Calu3 (cell line): ENCODE results near the gene ORM1. TPM values are rescaled to one million over a fixed set of nuclear protein-coding genes. Genes with fewer than 3 reads are reported as not detected.
"Not testable (repeated sequence)": the region's sequence is repeated elsewhere in the genome, so short reads cannot be mapped to it uniquely, and the experiment has no call there.

Source experiments
- BruUV-seq: library from RNA; stranded (reverse); fragments of 400-500 nt; replicated peaks from 2 replicates; lab custom pipeline; 2021; lab: Mats Ljungman, UMichigan
- CTCF ChIA-PET: fragments of 300-600 bp; sonication (Branson Sonifier 250); formaldehyde crosslinking; loops from one replicate; lab custom pipeline; 2022; ENCODE audit warnings: antibody characterized with exemption; lab: Charles Lee
- DNase-seq: peaks from one replicate; pipeline ENCODE4 v3.0.0; 2022
- H3K27ac Mint-ChIP-seq: one replicate; pipeline ENCODE4 v1.8.0; 2022; ENCODE audit warnings: mixed read lengths; ENCODE audit not compliant: unreplicated experiment
- H3K27me3 Mint-ChIP-seq: one replicate; pipeline ENCODE4 v1.8.0; 2022; ENCODE audit warnings: mixed read lengths; ENCODE audit not compliant: unreplicated experiment
- H3K36me3 Mint-ChIP-seq: one replicate; pipeline ENCODE4 v1.8.0; 2022; ENCODE audit warnings: mild to moderate bottlenecking, moderate library complexity, mixed read lengths; ENCODE audit not compliant: insufficient read depth, unreplicated experiment
- H3K4me1 Mint-ChIP-seq: one replicate; pipeline ENCODE4 v1.8.0; 2022; ENCODE audit warnings: mild to moderate bottlenecking, low read depth, mixed read lengths; ENCODE audit not compliant: unreplicated experiment
- H3K4me3 Mint-ChIP-seq: one replicate; pipeline ENCODE4 v1.8.0; 2022; ENCODE audit warnings: mild to moderate bottlenecking, low read depth, moderate library complexity, mixed read lengths; ENCODE audit not compliant: unreplicated experiment
- H3K9me3 Mint-ChIP-seq: one replicate; pipeline ENCODE4 v1.8.0; 2022; ENCODE audit warnings: low read depth, mixed read lengths; ENCODE audit not compliant: unreplicated experiment
- intact Hi-C: fragments of 100-400 bp; cut with micrococcal nuclease; formaldehyde crosslinking; loops from one replicate; pipeline ENCODE4 v1.10.0; 2022; ENCODE audit not compliant: unreplicated experiment
- total RNA-seq: library from RNA; stranded (reverse); gene quantifications from 2 replicates; pipeline ENCODE4 v1.2.3, GENCODE V29; 2022
- TF ChIP-seq, protein P1 (sequence below): fragments of 200-600 bp; IDR thresholded peaks from one replicate; pipeline ENCODE4 v1.8.0; 2022; ENCODE audit warnings: antibody characterized with exemption; ENCODE audit not compliant: unreplicated experiment

ORM1 gene
- total RNA-seq, 1 experiment from 2014 or later = not detected

DNA sequence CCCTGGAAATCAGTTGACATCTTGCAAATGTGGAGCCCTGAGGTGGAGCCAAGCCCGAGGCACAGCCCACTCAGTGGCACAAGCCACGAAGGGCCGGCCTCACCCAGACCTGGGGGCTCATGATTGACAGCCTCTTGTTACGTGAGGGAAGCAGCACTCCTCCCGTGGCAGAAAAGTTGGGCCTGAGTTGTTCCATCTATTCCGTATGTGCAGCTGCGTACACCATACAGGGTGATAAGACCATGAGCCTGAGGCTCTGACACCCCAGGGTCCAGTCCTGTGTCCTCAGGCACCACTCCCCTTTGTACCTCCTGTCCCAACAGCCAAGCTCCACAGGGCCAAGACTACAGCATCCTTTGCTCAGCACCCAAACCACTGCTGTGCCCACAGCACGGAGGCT, 4.9 kb downstream of the ORM1 start:
- H3K36me3 Mint-ChIP-seq = no peaks in the 10 kb centered on the region
- no peaks in the 10 kb centered on the region for H3K9me3 Mint-ChIP-seq
- CTCF ChIA-PET = no interaction called here
- no peak for DNase-seq
- no peak overlapping the region for H3K27ac Mint-ChIP-seq
- intact Hi-C loops = no loop called here
- no peak overlapping the region for H3K4me3 Mint-ChIP-seq
- BruUV-seq = no TSS peak
- TF ChIP-seq, protein P1, sequence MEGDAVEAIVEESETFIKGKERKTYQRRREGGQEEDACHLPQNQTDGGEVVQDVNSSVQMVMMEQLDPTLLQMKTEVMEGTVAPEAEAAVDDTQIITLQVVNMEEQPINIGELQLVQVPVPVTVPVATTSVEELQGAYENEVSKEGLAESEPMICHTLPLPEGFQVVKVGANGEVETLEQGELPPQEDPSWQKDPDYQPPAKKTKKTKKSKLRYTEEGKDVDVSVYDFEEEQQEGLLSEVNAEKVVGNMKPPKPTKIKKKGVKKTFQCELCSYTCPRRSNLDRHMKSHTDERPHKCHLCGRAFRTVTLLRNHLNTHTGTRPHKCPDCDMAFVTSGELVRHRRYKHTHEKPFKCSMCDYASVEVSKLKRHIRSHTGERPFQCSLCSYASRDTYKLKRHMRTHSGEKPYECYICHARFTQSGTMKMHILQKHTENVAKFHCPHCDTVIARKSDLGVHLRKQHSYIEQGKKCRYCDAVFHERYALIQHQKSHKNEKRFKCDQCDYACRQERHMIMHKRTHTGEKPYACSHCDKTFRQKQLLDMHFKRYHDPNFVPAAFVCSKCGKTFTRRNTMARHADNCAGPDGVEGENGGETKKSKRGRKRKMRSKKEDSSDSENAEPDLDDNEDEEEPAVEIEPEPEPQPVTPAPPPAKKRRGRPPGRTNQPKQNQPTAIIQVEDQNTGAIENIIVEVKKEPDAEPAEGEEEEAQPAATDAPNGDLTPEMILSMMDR = no peak
- no peaks in the 10 kb centered on the region for H3K4me1 Mint-ChIP-seq
- no peaks in the 10 kb centered on the region for H3K27me3 Mint-ChIP-seq

DNA sequence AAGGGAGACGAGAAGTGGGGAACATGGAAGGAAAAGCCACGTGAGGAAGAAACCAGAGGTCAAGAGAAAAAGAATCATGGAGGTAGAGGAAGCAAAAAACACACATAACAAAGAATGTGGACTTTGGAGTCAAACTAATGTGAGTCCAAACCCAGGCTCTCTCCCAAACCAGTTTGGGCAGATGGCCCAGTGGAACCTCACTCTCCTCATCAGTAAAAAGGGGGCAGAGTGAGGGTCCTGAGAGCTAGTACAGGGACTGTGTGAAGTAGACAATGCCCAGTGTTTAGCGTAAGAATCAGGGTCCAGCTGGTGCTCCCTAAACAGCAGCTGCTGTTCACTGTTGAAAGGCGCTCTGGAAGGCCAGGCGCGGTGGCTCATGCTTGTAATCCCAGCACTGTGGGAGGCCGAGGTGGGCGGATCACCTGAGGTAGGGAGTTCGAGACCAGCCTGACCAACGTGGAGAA, 5.5 kb downstream of the ORM1 start:
- H3K4me1 Mint-ChIP-seq, H3K27ac Mint-ChIP-seq, H3K9me3 Mint-ChIP-seq, DNase-seq, H3K36me3 Mint-ChIP-seq, intact Hi-C loops, H3K4me3 Mint-ChIP-seq, H3K27me3 Mint-ChIP-seq, BruUV-seq: not testable (repeated sequence)
- CTCF ChIA-PET = interaction anchor here (0.6 kb wide), 1 partner anchor 18 kb away, joined by 3 read pairs; no protein-coding TSS in a partner anchor

DNA sequence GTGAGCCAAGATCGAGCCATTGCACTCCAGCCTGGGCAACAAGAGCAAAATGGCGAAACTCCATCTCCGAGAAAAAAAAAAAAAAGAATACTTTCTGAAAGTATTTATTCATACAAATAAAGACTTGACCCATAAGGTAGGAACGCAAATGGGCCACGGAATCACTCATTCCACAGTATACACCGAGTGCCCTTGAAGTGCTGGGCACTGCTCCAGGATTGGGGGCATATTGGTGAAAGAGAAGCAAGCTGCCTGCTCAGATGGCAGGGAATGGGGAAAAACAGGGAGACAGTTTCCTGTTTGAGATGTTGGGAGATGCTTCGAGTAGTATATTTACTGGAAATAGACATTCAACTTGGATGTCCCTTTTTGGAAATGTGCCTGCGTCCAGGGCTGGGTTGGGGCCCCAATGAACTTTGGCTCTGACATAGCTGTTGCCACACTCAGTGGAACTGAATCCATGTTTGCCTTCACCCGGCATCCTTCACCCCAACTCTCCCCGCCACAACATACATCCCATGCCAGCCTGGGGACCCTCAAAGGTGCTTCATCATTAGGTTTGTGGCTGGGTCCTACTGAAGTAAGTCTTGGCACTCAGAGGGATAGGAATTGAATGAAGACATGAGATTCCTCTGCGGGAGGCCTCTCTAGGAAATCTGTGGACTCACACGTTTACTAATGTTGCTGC, 6.2 kb downstream of the ORM1 start:
- H3K4me1 Mint-ChIP-seq, H3K36me3 Mint-ChIP-seq, H3K4me3 Mint-ChIP-seq, DNase-seq, BruUV-seq, H3K27ac Mint-ChIP-seq, H3K27me3 Mint-ChIP-seq, intact Hi-C loops, H3K9me3 Mint-ChIP-seq: not testable (repeated sequence)
- CTCF ChIA-PET = interaction anchor here (0.6 kb wide), 1 partner anchor 18 kb away, joined by 3 read pairs; no protein-coding TSS in a partner anchor

DNA sequence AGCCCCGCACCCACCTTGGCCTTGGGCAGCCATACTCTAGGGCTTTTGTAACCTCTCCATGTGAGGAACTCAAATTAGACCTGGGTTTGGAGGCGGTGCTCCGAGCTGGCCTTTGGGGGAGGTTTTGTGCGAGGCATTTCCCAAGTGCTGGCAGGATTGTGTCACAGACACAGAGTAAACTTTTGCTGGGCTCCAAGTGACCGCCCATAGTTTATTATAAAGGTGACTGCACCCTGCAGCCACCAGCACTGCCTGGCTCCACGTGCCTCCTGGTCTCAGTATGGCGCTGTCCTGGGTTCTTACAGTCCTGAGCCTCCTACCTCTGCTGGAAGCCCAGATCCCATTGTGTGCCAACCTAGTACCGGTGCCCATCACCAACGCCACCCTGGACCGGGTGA, 6.7 kb downstream of the ORM1 start, which contains the start of gene ORM2:
ORM2 (plus strand) TSS at position 245 of the 398 bp plus-strand sequence; CDS start at position 281, 36 bp downstream.
- H3K36me3 Mint-ChIP-seq, H3K27me3 Mint-ChIP-seq, DNase-seq, H3K9me3 Mint-ChIP-seq, BruUV-seq, H3K27ac Mint-ChIP-seq, CTCF ChIA-PET, intact Hi-C loops, H3K4me1 Mint-ChIP-seq, H3K4me3 Mint-ChIP-seq: not testable (repeated sequence)

DNA sequence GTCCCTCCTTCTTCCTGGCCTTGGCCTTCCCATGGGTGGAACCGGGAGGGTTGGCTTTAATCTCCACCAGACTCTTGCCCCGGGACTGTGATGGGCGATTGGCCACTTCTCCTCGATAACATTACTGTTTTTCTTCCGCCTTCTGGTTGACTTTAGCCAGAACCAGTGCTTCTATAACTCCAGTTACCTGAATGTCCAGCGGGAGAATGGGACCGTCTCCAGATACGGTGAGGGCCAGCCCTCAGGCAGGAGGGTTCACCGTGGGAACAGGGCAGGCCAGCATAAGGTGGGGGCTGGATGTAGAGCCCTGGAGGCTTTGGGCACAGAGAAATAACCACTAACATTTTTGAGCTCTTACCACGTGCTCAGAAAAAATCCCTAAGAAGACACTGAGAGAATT, 7.7 kb downstream of the ORM1 start:
- Mint-ChIP-seq H3K4me3 (no peak overlapping the region), H3K27me3 (no peaks in the 10 kb centered on the region), H3K4me1 (no peaks in the 10 kb centered on the region), H3K36me3 (no peaks in the 10 kb centered on the region), H3K9me3 (no peaks in the 10 kb centered on the region), H3K27ac (no peak overlapping the region)
- DNase-seq = no peak
- BruUV-seq = no TSS peak
- CTCF ChIA-PET = no interaction called here
- TF ChIP-seq, protein P1 = no peak
- intact Hi-C loops = no loop called here

DNA sequence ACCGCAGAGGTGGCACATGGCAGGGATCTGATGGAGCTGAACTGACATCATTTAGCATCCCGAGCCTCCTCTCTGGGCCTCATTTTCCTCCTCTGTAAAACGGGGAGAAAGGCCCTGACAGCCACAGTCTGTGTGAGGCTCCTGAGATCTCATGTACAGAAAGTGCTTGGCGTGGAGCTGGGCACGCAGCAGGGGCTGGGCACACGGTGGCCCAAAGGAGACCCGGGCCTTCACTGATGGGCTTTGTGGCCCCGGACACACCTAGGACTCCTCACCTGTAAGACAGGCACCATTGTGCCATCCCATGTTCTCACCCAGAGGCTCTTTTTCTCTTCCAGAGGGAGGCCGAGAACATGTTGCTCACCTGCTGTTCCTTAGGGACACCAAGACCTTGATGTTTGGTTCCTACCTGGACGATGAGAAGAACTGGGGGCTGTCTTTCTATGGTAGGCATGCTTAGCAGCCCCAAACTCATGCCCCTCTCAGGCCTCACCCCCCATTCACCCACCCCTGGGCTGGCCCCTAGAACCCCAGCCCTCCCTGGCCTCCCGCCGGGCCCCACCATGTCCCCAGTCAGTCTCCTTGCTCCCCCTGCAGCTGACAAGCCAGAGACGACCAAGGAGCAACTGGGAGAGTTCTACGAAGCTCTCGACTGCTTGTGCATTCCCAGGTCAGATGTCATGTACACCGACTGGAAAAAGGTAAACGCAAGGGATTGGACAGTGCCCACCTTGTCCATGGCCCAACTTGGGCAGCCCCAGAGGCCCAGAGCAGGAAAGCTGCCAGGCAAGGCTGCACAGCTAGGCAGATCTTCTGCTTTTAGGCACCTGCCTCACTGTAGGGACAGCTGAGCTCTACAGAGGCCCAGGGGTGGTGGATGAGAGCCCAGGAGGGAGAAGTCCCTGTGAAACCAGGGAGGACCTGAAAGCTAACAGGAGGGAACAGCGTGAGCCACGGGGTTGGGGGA, 8.6 kb downstream of the ORM1 start:
- H3K9me3 Mint-ChIP-seq, H3K36me3 Mint-ChIP-seq, H3K4me1 Mint-ChIP-seq, H3K27ac Mint-ChIP-seq, DNase-seq, CTCF ChIA-PET, H3K27me3 Mint-ChIP-seq, H3K4me3 Mint-ChIP-seq, BruUV-seq, intact Hi-C loops: not testable (repeated sequence)

DNA sequence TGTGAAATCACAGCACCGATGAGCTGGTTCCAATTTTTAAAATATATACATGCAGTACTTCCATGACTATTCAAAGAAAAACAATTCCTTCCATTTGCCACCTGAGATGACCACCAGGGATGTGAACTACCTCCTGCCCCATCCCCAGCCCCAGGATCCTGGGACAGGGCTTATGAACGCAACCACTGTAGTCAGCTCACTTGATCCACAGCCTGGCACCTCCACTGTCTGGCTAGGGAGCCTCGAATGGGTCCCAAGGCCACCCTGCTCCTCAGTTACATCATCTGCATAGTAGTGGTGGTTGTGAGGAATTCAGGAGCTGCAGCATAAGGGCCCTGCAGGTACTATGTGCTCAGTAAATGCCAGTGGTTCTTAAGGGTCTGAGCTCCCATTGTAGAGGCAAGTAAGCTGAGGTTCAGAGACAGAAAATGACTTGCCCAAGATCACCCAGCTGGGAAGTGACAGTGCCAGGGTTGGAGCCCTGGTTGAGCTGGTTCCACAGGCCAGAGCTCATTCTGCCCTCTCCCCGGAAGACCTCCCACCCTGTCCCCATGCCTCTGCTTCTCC, 9.7 kb downstream of the ORM1 start:
- BruUV-seq, H3K4me3 Mint-ChIP-seq, H3K27me3 Mint-ChIP-seq, intact Hi-C loops, H3K27ac Mint-ChIP-seq, H3K4me1 Mint-ChIP-seq, DNase-seq, H3K36me3 Mint-ChIP-seq, H3K9me3 Mint-ChIP-seq, CTCF ChIA-PET: not testable (repeated sequence)

DNA sequence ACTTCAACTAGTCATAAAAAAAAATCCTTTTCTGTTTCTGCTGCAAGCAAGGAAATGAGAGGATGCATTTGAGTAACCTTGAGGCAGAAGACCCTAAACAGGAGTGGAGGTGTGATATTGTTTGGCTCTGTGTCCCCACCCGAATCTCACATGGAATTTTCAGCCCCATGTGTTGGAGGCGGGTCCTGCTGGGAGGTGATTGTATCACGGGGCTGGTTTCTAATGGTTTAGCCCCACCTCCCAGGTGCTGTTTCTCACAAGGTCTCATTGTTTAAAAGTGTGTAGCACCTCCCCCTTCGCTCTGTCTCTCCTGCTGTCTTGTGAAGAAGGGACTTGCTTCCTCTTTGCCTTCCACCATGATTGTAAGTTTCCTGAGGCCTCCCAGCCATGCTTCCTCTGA, 10.8 kb downstream of the ORM1 start:
- H3K9me3 Mint-ChIP-seq, H3K27me3 Mint-ChIP-seq, BruUV-seq, CTCF ChIA-PET, H3K4me3 Mint-ChIP-seq, H3K4me1 Mint-ChIP-seq, intact Hi-C loops, H3K36me3 Mint-ChIP-seq, DNase-seq, H3K27ac Mint-ChIP-seq: not testable (repeated sequence)
